Skeletal muscle cell (primary cell): ENCODE data around the gene MTHFS.

Source experiments
- DNase-seq: peaks from one replicate; pipeline ENCODE4 v3.0.0-alpha.2; 2010; ENCODE audit warnings: low read depth
- H3K4me3 ChIP-seq: 2 replicates; pipeline ENCODE4 v1.5.1; 2011; ENCODE audit warnings: low read depth, mild to moderate bottlenecking, control low read depth, low read length, moderate library complexity

MTHFS gene

DNA sequence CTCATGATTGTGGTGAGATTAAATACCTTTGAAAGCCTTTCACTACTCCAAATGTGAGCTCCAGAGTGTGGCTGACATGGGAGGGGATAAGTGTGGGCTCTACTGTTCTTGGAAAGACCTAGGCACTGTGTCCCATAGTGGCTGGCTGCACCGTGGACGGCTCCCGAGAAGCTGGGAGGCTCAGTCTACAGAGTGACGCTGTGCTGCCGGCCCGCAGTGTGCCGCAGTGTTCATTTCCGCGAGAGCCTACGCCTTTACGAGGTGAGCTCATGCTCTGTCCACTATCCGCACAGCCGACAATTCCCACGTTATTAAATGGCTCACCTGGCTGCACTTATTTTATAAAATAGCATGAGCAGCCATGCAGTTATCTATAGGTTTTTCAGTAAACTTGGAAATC is 66.9 kb downstream of the MTHFS start:
- no peak overlapping the region for H3K4me3 ChIP-seq
- no peak for DNase-seq

GRCh38 chr15:79828447-79828846 is 68.4 kb downstream of the MTHFS start:
- no peak for DNase-seq
- no peak overlapping the region for H3K4me3 ChIP-seq

- no peak for DNase-seq
- no peak overlapping the region for H3K4me3 ChIP-seq
Observed at GRCh38 chr15:79826800-79827199, 70.0 kb downstream of the MTHFS start.

GRCh38 chr15:79824136-79824701 is 72.6 kb downstream of the MTHFS start:
- no peak for DNase-seq
- no peak overlapping the region for H3K4me3 ChIP-seq

DNA sequence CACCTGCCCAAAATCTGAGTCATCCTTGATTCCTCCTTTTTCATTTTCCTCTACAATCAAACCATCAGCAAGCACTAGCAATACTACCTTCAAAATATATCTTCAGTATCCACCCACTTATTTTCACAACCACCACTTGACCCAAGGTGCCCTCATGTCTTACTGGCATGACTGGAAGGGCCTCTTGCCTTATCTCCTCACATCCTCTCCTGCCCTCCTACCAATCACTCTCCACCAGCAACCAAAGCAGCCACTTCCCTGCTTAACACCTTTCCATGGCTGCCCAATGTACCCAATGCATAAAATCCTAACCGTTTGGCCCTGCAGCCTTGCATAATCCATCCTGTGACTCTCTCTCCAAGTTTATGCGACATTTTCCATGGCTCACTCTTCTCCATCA is 76.0 kb downstream of the MTHFS start:
- H3K4me3 ChIP-seq, result no peak overlapping the region
- no peak for DNase-seq

GRCh38 chr15:79820176-79820575 is 76.6 kb downstream of the MTHFS start:
- DNase-seq, result no peak
- no peak overlapping the region for H3K4me3 ChIP-seq

GRCh38 chr15:79816571-79816970 is 80.2 kb downstream of the MTHFS start:
- no peak for DNase-seq
- no peak overlapping the region for H3K4me3 ChIP-seq

DNA sequence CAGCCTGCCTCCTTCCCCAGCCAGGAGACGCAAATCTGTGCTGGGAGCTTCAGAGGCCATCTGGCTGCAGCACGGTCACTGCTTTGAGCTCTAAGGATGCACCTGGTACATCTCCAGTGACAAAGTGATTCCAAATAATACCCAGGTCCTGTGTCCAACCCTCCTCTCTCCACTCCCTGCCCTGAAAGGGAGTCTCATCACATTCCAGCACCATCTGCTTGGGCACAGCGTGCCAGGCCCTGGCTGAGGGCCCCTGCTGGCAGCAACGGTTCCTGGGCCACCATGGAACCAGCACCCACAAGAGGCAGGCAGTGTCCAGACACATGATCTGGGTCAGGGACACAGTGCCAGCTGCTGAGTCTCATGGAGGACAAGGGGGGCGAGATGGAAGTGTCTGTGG is 81.3 kb downstream of the MTHFS start:
- DNase-seq, result no peak
- H3K4me3 ChIP-seq, result no peak overlapping the region

GRCh38 chr15:79812541-79812940 is 84.3 kb downstream of the MTHFS start:
- no peak for DNase-seq
- H3K4me3 ChIP-seq, result no peak overlapping the region

- peak; percentile 41 for DNase-seq
- no peak overlapping the region for H3K4me3 ChIP-seq
Observed at GRCh38 chr15:79811406-79812405, 85.1 kb downstream of the MTHFS start.

GRCh38 chr15:79804838-79805237 is 92.0 kb downstream of the MTHFS start:
- no peak for DNase-seq
- no peak overlapping the region for H3K4me3 ChIP-seq

- DNase-seq, result no peak
- H3K4me3 ChIP-seq, result no peak overlapping the region
Observed at GRCh38 chr15:79798311-79798710, 98.5 kb downstream of the MTHFS start.
